PC-3 (cell line): ENCODE data around the gene AKT1.

Experiments used
- CTCF ChIP-seq: fragments of 300-600 bp; sonication (generic); conservative IDR thresholded peaks from 2 replicates; pipeline ENCODE4 v1.5.1; 2017; ENCODE audit warnings: antibody characterized with exemption, low read depth, mild to moderate bottlenecking, low read length
- EZH2 ChIP-seq: fragments of 300-600 bp; sonication (generic); IDR thresholded peaks from one replicate; pipeline ENCODE4 v1.6.1; 2017; ENCODE audit warnings: antibody characterized with exemption, mild to moderate bottlenecking, low read length; ENCODE audit not compliant: unreplicated experiment
- EZH2phosphoT487 ChIP-seq: fragments of 300-600 bp; sonication (generic); IDR thresholded peaks from 2 replicates; pipeline ENCODE4 v1.6.1; 2018; ENCODE audit warnings: mild to moderate bottlenecking, antibody characterized with exemption, low read length, borderline replicate concordance

- TF ChIP-seq CTCF (no peak), EZH2 (no peak), EZH2phosphoT487 (no peak)
These were observed 26.5 kb upstream of the AKT1 start for GRCh38 chr14:104821971-104822608.
